Stimulated activated CD4-positive, alpha-beta T cell treated with anti-CD3 and anti-CD28 coated beads, Interleukin-15, amount 100 ng/mL, for 48 hours (primary cell): ENCODE results near the gene GRID1.

Experiments
- DNase-seq, 2 donors: peaks; one replicate each; pipeline ENCODE4 v3.0.0-alpha.2; 2020; ENCODE audit warnings: low read depth in 2 of 2

GRID1 gene

GRCh38 chr10:86336341-86336740 lies 30.3 kb downstream of the GRID1 start:
- no peak for DNase-seq

- no peak for DNase-seq
Measured at GRCh38 chr10:86335831-86336230, 30.8 kb downstream of the GRID1 start.

- DNase-seq: no peak
Measured at GRCh38 chr10:86335257-86335656, 31.3 kb downstream of the GRID1 start.

GRCh38 chr10:86334488-86335085 lies 32.0 kb downstream of the GRID1 start:
- DNase-seq: no peak

- no peak for DNase-seq
Measured at GRCh38 chr10:86333826-86334487, 32.6 kb downstream of the GRID1 start.

- DNase-seq: no peak
Measured at GRCh38 chr10:86331861-86332260, 34.7 kb downstream of the GRID1 start.

- DNase-seq: no peak
Measured at GRCh38 chr10:86330778-86331763, 35.5 kb downstream of the GRID1 start.

GRCh38 chr10:86329896-86330680 lies 36.5 kb downstream of the GRID1 start:
- DNase-seq: no peak

- no peak for DNase-seq
Measured at GRCh38 chr10:86329093-86329710, 37.4 kb downstream of the GRID1 start.

- no peak for DNase-seq
Measured at GRCh38 chr10:86327954-86328725, 38.5 kb downstream of the GRID1 start.

GRCh38 chr10:86325158-86325557 lies 41.4 kb downstream of the GRID1 start:
- DNase-seq: no peak

- no peak for DNase-seq
Measured at GRCh38 chr10:86321568-86321967, 45.0 kb downstream of the GRID1 start.

- DNase-seq: no peak
Measured at GRCh38 chr10:86319676-86320075, 46.9 kb downstream of the GRID1 start.

GRCh38 chr10:86317949-86318725 lies 48.5 kb downstream of the GRID1 start:
- DNase-seq: no peak

- no peak for DNase-seq
Measured at GRCh38 chr10:86316990-86317389, 49.6 kb downstream of the GRID1 start.

- no peak for DNase-seq
Measured at GRCh38 chr10:86316274-86316835, 50.2 kb downstream of the GRID1 start.

GRCh38 chr10:86315549-86315942 lies 51.0 kb downstream of the GRID1 start:
- no peak for DNase-seq

- no peak for DNase-seq
Measured at GRCh38 chr10:86314616-86315548, 51.7 kb downstream of the GRID1 start.
